HepG2 (cell line): Measurements from ENCODE around the gene ADAMTS2.

Source experiments
- ARNT ChIP-seq: fragments of 450-650 bp; IDR thresholded peaks from 2 replicates; pipeline ENCODE4 v1.6.1; 2017
- CAMTA2 ChIP-seq: sonication (generic); formaldehyde crosslinking; IDR thresholded peaks from 2 replicates; pipeline ENCODE4 v1.4.0; 2020; ENCODE audit warnings: mild to moderate bottlenecking, missing genetic modification reagents, borderline replicate concordance
- CEBPZ ChIP-seq: IDR thresholded peaks from 2 replicates; pipeline ENCODE4 v1.6.1; 2012; ENCODE audit warnings: low read length, improper control_type of control experiment
- JUNB ChIP-seq: sonication (generic); formaldehyde crosslinking; IDR thresholded peaks from 2 replicates; pipeline ENCODE4 v1.8.0; 2022; ENCODE audit warnings: missing genetic modification reagents, mild to moderate bottlenecking, borderline replicate concordance
- POLR2AphosphoS5 ChIP-seq: IDR thresholded peaks from 2 replicates; pipeline ENCODE4 v1.6.1; 2012; ENCODE audit warnings: low read depth, low read length
- SIN3A ChIP-seq: IDR thresholded peaks from 2 replicates; pipeline ENCODE4 v1.6.1; 2011; ENCODE audit warnings: low read depth, mild to moderate bottlenecking, control low read depth, low read length, borderline replicate concordance
- TF ChIP-seq, protein P1 (sequence below): sonication (generic); formaldehyde crosslinking; IDR thresholded peaks from 2 replicates; pipeline ENCODE4 v1.5.0; 2020; ENCODE audit warnings: mild to moderate bottlenecking, missing genetic modification reagents

DNA sequence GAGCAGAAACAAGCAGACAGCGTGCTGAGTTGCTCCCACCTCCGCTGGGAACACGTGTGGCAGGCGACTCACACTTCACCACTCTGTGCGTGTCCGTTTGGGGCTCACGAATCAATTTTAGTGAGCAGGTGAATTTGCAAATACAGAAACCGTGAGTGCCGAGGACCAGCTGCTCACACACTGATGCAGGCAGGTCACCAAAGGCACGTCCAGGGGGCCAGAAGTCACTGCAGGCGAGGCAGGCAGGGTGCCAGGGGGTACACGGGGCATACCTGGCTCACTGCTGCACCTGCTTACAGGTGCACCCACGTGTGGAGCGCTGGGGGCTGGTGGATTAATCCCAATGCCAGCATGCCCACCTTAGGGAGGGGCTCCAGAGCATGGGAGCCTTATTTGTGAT, 216.3 kb downstream of the ADAMTS2 start:
- TF ChIP-seq CAMTA2 (CRISPR knock-in tag) (no peak), CEBPZ (no peak), SIN3A (no peak), POLR2AphosphoS5 (no peak), ARNT (no peak), JUNB (no peak)
- TF ChIP-seq, protein P1, sequence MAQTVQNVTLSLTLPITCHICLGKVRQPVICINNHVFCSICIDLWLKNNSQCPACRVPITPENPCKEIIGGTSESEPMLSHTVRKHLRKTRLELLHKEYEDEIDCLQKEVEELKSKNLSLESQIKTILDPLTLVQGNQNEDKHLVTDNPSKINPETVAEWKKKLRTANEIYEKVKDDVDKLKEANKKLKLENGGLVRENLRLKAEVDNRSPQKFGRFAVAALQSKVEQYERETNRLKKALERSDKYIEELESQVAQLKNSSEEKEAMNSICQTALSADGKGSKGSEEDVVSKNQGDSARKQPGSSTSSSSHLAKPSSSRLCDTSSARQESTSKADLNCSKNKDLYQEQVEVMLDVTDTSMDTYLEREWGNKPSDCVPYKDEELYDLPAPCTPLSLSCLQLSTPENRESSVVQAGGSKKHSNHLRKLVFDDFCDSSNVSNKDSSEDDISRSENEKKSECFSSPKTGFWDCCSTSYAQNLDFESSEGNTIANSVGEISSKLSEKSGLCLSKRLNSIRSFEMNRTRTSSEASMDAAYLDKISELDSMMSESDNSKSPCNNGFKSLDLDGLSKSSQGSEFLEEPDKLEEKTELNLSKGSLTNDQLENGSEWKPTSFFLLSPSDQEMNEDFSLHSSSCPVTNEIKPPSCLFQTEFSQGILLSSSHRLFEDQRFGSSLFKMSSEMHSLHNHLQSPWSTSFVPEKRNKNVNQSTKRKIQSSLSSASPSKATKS (CRISPR knock-in tag): no peak
